LNCAP (cell line): ENCODE results near the gene HGS.

ENCODE experiments used
- TF ChIP-seq, protein P1 (sequence below): fragments of 450-650 bp; IDR thresholded peaks from 2 replicates; pipeline ENCODE4 v1.5.1; 2017; ENCODE audit warnings: mild to moderate bottlenecking

The HGS gene

DNA sequence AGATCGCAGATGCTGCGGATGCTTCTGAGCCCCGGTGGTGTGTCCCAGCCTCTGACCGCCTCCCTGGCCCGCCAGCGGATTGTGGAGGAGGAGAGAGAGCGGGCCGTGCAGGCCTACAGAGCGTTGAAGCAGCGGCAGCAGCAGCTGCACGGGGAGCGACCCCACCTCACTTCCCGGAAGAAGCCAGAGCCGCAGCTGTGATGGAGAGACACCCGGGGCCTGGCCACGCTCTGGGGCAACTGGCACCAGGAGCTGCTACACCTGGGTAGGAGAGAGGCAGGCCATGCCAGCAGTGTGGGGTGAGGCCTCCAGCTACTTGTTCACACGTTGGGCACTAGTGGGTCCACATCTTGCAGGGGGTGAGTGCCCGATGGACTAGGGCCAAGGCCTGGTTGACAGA lies 11.3 kb upstream of the HGS start:
- TF ChIP-seq, protein P1, sequence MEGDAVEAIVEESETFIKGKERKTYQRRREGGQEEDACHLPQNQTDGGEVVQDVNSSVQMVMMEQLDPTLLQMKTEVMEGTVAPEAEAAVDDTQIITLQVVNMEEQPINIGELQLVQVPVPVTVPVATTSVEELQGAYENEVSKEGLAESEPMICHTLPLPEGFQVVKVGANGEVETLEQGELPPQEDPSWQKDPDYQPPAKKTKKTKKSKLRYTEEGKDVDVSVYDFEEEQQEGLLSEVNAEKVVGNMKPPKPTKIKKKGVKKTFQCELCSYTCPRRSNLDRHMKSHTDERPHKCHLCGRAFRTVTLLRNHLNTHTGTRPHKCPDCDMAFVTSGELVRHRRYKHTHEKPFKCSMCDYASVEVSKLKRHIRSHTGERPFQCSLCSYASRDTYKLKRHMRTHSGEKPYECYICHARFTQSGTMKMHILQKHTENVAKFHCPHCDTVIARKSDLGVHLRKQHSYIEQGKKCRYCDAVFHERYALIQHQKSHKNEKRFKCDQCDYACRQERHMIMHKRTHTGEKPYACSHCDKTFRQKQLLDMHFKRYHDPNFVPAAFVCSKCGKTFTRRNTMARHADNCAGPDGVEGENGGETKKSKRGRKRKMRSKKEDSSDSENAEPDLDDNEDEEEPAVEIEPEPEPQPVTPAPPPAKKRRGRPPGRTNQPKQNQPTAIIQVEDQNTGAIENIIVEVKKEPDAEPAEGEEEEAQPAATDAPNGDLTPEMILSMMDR: no peak

DNA sequence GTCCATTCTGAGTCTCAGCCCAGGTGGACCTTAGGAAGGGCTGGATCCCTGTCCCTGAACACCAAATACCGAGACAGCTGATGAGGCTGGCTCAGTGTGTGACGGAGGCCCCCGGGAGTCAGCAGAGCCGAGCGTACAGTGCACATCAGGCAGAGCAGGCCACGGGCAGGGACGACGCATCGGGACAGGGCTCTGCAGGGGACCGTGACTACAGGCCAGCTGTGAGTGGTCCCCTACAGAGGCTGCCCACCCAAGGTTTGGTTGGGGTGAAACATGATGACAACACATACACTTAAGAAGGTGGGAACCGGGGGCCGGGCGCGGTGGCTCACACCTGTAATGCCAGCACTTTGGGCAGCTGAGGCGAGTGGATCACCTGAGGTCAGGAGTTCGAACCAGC lies 10.9 kb upstream of the HGS start:
- TF ChIP-seq, protein P1: no peak

DNA sequence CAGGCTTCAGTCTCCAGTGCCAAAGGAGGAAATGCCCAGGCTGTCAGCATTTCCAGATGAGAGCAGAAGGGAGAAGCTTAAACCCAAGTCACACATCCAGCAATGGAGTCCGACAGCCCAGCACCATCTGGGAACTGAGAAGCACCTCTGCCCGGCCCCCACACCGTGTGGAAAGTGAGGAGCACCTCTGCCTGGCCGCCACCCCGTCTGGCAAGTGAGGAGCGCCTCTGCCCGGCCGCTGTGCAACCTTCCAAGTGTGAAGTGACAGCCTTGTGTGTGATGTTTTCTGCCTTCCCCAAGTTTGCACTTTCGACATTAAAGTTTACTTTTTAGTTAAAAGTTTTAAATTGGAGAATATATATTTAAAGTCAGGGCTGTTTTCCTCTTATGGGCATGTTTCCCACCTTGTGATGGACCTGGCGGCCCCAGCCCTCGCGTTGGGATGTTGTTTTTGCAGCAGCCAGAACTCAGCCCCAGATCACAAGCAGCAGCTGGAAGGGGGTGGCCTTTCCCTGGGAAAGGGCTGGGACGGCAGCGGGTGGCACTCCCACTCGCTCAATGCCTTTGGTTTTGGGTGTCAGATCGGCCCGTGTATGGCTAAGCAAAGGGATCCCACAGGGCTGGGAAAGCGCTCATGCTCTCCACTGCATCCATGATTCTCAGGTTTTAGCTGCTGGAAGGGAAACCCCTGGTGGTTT lies 10.1 kb upstream of the HGS start:
- TF ChIP-seq, protein P1: no peak

DNA sequence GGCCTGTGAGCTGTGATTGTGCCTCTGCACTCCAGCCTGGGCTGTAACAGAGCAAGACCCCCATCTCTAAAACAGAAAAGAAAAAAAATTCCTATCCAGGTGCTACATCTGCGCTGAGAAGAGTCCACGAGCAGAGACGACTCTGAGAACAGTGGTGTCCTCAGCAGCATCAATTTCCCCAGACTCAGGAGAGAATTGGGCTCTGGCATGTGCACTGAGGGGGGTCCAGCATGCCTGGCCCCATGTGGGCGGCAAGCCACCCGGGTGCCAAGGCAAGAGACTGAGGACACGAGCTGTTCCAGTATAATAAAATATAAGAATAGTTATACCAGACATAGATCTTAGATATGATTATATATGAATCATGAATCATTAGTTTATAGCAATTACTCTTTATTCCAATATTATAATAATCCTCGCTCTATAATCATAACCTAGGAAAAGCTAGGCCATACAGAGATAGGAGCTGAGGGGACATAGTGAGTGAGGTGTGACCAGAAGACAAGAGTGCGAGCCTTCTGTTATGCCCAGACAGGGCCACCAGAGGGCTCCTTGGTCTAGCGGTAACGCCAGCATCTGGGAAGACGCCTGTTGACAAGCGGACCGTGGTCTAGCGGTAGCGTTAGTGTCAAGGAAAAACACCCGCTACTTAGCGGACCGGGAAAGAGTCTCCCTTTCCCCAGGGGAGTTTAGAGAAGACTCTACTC lies 8.1 kb upstream of the HGS start:
- TF ChIP-seq, protein P1: peak; percentile 65

DNA sequence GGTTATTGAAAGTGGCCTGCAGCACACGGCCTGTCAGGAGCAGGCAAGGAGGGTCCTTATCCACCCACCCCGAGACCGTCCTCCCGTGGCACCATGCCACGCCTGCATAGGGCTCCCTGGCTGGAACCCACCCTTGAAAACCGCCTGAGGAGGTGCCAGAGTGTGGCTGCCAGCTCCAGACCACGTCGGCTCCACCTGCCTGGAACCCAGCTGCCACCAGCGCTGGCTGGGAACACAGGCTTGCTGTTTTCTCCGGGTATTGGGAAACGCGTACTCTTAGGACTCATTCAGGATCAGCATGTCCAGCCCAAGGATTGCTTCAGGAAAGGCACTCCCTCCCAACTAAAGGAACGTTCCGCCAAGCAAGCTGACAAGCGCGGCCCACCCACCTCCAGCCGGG lies 6.9 kb upstream of the HGS start:
- TF ChIP-seq, protein P1: no peak

DNA sequence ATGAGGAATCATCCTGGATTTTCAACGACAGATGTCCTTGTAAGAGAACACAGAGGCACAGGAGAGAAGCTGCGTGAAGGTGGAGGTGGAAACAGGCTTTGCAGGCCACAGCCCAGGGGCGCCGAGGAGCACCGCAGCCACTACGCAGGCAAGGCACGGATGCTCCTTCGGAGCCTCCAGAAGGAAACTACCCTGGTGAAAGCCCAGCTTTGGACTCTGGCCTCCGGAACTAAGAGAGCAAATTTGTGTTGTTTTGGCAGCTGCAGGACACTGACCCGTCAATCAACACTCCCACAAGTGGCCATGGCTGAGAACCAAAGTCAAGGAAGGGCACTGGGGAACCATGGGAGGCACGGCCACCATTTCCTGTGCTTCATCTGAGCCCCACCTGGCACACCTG lies 3.7 kb upstream of the HGS start:
- TF ChIP-seq, protein P1: no peak

DNA sequence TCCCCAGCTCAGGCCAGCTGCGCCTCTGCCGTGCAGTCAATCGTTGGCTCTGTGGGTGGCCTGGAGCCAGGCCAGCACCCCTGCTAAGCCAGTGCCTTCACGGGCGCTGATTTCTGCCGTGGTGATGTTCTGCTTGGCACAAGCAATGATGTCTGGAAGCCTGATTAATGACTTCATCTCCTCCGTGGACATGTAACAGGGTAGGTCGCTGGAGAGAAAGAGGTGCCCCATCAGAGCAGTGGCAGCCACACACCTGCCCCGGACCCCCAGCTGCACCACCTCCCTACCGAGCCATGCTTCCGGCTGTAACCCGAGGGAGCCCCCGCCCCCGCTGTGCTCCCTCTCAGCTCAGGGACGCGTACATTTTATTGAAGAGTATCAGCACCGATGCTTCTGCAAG lies 2.1 kb upstream of the HGS start:
- TF ChIP-seq, protein P1: no peak
